HG03575 (cell line): Measurements from ENCODE around the gene ZNF681.
"Not testable (repeated sequence)": the region's sequence is repeated elsewhere in the genome, so short reads cannot be mapped to it uniquely, and the experiment has no call there.

Source experiments
- ATAC-seq: cut with Tn5 transposase; IDR thresholded peaks from one replicate; pipeline ENCODE4 v1.9.1; 2021; ENCODE audit not compliant: unreplicated experiment, insufficient number of reproducible peaks, low FRiP score; ENCODE audit errors: extremely low read depth

Gene ZNF681

DNA sequence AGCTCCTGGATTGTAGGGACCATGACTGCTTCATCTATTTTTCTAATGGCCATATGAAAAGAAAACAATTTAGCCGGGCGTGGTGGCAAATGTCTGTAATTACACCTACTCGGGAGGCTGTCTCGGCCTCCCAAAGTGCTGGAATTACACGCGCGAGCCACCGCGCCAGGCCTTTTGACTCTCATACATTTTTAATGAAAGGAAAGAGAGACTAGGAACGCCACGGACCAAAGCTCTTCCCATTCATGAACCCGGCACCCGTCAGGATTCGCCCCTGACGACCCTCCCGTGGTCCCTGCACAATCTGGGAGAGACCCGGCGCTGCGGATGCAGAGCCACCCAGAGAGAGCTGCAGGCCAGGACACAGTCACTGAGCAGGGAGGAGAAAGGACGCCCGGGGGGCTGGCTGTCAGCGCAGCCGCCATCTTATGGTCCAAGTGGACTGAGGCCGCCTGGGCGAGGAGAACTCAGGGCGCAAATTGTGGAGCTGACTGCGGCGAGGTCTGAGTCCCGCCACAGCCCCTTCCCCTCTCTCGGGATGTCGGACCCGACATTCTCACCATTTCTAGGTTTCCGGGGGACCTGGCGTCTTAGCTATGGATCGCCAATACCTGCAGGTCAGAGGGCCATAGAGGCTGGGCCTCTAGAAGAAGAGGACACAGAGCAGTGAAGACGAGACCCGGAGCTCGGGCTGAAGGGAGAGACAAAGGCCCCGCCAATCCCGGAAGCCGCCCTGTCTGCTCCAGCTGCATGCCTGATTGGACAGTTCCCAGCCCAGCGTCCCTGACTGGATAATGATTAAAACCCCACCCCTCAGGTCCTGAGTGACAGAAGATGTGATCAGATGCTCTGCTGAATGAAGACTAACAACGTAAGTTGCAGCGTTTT lies at the start of gene ZNF681:
TSS of gene ZNF681 (minus strand) at position 705 of the 888 bp plus-strand sequence. CDS start at position 563, 142 bp downstream.
- ATAC-seq = no peak

DNA sequence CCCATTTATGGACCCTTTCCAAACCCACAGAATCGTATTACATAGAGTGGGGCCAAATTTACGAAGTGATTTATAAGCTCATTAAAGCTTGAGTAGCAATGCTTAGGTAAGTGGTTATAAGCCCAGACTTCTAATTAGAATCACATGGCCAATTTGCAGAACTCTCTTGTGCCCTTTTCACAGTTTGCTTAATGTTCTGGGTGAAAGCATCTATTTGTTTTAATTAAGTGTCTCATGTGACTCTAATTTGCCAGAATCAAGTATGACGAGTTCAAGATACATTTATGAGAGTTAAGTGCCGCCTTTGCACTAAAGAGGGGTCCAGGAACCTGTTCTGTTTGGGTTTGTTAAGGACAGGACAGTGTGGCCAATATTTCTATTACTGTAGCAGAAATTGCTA lies 46.0 kb upstream of the ZNF681 start:
- no peak for ATAC-seq

GRCh38 chr19:23802290-23802689 lies 43.6 kb upstream of the ZNF681 start:
- no peak for ATAC-seq

GRCh38 chr19:23801803-23802202 lies 43.1 kb upstream of the ZNF681 start:
- no peak for ATAC-seq

DNA sequence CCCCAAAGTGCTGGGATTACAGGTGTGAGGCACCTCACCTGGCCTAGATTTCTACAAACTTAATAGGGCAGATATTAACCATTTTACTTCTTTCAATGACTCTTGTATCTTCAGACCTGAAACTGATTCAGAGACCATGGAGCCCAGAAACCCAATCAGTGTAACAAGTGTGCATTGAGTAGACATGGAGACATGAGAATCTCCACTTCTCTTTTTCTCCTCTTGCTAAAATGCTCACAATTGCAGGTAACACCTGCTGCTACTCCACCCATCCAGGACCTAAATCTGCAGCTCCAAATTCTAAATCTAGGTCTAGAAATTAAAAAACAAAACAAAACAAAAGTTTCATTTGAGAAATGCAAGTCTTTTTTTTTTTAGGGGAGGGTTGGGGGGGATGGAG lies 42.2 kb upstream of the ZNF681 start:
- no peak for ATAC-seq

DNA sequence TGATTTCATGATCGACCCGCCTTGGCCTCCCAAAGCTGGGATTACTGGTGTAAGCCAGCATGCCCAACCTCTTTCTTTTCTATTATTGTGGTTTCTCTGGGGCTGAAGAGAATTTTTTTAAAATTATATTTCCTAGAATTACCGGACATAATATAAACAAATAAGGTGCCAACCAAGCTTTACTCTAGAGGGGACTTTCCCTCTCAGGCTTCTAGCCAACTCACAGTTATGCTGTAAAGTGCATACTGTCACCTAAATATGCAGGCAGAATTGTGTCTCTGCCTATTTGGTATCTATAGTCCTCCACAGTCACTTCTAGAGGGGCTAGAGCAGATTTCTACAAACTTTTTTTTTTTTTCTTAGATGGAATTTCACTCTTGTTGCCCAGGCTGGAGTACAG lies 41.6 kb upstream of the ZNF681 start:
- no peak for ATAC-seq

DNA sequence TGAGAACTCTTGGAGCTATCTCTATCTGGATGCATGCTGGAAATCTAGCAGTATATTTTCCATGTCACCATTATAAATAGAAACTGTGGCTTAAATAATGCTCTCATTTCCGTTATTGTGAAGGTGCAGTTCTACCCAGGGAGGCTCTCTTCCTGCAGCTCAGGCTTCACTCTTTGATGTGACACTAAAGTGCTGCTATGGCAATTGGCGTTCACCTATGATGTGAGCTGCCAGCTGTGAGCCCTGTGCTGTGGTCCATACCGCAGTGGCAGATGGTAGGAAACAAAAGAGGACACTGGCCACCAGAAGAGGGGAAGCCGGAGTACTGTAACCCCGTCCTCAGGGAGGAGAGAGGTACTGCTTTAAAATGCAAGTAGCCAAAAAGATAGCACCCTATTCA lies 40.6 kb upstream of the ZNF681 start:
- no peak for ATAC-seq

DNA sequence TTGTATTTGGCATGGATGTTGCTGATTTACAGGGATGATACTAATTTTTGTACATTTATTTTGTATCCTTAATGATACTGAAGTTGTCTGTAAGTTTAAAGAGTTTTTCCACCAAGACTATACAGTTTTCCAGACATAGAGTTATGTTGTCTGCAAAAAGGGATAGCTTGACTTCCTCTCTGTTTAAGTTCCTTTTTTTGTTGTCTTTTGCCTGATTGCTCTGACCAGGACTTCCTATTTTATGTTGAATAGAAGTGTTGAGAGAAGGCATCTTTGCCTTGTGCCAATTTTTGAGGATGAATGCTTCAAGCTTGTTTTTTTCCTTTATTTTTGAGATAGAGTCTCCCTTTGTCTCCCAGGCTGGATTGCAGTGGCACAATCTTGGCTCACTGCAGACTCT lies 36.8 kb upstream of the ZNF681 start:
- no peak for ATAC-seq

DNA sequence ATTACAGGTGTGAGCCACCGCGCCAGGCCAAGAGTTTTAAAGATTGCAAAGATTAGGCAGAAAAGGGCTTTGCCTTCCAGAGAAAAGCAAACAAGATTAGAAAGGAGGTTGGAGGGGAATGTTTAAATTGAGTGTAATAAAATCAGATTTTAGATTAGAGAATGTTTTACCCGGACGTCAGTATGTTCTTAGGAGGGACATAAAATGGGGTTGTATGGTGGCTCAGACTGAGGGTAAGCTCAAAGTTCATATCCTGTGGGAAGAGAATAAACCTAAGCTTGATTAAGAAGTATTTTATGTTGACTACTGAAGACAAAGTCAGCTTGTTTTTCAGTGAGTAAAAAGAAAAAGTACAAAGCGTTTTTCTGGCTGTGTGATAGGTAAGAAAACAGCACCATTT lies 34.1 kb upstream of the ZNF681 start:
- no peak for ATAC-seq

GRCh38 chr19:23790641-23791488 lies 32.2 kb upstream of the ZNF681 start:
- no peak for ATAC-seq

- ATAC-seq = no peak
Observed at GRCh38 chr19:23789246-23789645, 30.6 kb upstream of the ZNF681 start.

- no peak for ATAC-seq
Observed at GRCh38 chr19:23788411-23788810, 29.7 kb upstream of the ZNF681 start.

GRCh38 chr19:23787106-23787505 lies 28.4 kb upstream of the ZNF681 start:
- ATAC-seq = no peak

- ATAC-seq = no peak
Observed at GRCh38 chr19:23785982-23786381, 27.3 kb upstream of the ZNF681 start.

GRCh38 chr19:23784274-23784673 lies 25.6 kb upstream of the ZNF681 start:
- no peak for ATAC-seq

GRCh38 chr19:23783636-23784035 lies 24.9 kb upstream of the ZNF681 start:
- no peak for ATAC-seq

DNA sequence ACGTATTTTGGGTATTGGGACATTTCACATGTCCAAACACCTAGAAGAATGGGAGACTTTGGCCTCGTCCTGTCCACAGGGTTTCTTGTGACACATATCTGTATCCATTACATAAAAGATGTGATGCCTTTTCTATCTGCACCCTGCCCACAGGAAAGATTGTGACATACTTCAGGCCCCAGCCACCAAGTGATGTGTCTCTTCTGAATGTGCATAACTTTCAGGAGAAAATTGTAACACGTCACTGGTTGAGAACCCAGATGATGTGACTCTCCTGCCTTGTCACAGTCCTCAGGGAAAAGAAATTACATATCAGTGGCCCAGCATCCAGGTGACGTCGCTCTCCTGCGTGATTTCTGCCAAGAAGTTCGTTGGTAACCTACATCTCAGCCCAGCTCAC lies 21.0 kb upstream of the ZNF681 start:
- no peak for ATAC-seq

GRCh38 chr19:23778566-23778965 lies 19.9 kb upstream of the ZNF681 start:
- no peak for ATAC-seq

DNA sequence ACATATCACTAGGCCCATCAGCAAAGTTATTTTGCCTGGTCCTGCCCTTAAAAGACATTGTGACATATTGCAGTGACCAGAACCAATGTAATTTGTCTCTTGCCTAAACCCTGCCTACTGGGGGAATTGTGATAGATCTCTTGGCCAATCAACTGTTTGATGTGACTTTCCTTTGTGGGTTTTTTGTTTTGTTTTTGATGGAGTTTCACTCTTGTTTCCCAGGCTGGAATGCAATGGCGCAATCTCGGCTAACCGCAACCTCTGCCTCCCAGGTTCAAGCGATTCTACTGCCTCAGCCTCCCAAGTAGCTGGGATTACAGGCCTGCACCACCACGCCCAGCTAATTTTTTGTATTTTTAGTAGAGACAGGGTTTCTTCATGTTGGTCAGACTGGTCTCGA lies 19.3 kb upstream of the ZNF681 start:
- ATAC-seq = not testable (repeated sequence)

DNA sequence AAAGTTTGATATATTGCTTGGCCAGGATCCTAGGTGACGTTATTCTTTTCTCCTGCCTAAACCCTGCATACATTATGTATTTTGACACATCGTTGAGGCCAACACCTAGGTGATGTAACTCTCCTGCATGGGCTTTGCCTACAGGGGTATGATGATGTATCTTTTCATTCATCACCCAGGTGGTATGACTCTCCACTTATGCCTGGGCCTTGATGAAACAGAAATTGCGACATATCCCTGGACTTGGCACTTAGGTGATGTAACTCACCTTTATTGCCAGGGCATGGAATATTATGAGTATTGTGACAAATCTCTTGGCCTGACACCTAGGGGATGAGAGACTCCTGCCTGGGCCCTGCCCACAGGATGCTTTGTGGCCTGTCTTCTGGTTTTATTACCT lies 18.5 kb upstream of the ZNF681 start:
- ATAC-seq = no peak
